ENCODE data around the gene OR4F6.

The OR4F6 gene

GRCh38 chr15:101804941-101805340, 1.6 kb downstream of the OR4F6 start:
- DNase-seq = no peak

- no peak for DNase-seq
Observed at GRCh38 chr15:101805605-101806345, 2.5 kb downstream of the OR4F6 start.

GRCh38 chr15:101807345-101807945, 4.1 kb downstream of the OR4F6 start:
- no peak for DNase-seq

- no peak for DNase-seq
Observed at GRCh38 chr15:101808201-101808600, 4.9 kb downstream of the OR4F6 start.

GRCh38 chr15:101810456-101810855, 7.1 kb downstream of the OR4F6 start:
- no peak for DNase-seq

GRCh38 chr15:101810876-101811275, 7.6 kb downstream of the OR4F6 start:
- no peak for DNase-seq

GRCh38 chr15:101811902-101812301, 8.6 kb downstream of the OR4F6 start, which contains the start of gene OR4F15:
OR4F15 (plus strand) TSS chr15:101812202; CDS start chr15:101818187, 5,985 bp downstream.
- no peak for DNase-seq

GRCh38 chr15:101813803-101814534, 10.7 kb downstream of the OR4F6 start:
- no peak for DNase-seq

GRCh38 chr15:101820781-101821180, 17.5 kb downstream of the OR4F6 start:
- no peak for DNase-seq

- DNase-seq = no peak
Observed at GRCh38 chr15:101827257-101827656, 23.9 kb downstream of the OR4F6 start.

GRCh38 chr15:101828774-101829173, 25.5 kb downstream of the OR4F6 start:
- no peak for DNase-seq

- no peak for DNase-seq
Observed at GRCh38 chr15:101841656-101842055, 38.3 kb downstream of the OR4F6 start.

GRCh38 chr15:101844916-101845315, 41.6 kb downstream of the OR4F6 start:
- no peak for DNase-seq

GRCh38 chr15:101852356-101852755, 49.0 kb downstream of the OR4F6 start:
- no peak for DNase-seq

Data from NCI-H1417 treated with DMSO at 0.1 percent for 48 hours (cell line).